GM10847 (cell line): ENCODE data around the gene NR1I2.

Source experiments
- POLR2A ChIP-seq: IDR thresholded peaks from 2 replicates; pipeline ENCODE4 v1.6.1; 2011; ENCODE audit not compliant: insufficient read length; ENCODE audit errors: extremely low read depth

The NR1I2 gene

GRCh38 chr3:119831941-119832371, 50.1 kb downstream of the NR1I2 start:
- no peak for TF ChIP-seq POLR2A

DNA sequence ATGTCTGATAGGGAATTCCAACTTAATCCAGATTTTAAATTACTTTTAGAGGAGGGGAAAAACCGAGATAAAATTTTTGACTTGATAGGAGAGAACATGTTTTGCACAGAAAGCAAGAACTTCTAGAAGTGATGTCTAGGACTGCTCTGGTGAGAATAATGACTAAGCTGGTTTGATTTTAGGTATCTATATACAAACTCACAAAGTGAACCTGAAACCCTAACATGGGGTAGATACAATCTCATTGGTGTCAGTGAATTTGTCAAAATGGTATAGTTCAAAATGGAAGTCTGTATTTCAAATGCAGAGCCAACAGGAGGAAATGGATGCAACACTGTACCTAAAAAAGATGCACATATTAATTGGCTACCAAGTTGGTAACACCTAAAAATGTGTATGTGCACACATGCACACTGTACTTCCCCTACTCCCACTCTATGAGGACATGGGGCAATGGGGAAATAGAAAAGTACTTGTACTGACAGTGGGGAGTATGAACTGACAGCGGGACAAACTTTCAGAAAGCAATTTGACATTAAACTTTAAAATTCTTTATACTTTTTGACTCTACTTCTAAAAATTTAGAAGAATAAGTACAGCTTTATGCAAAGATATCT, 53.0 kb downstream of the NR1I2 start:
- no peak for TF ChIP-seq POLR2A

DNA sequence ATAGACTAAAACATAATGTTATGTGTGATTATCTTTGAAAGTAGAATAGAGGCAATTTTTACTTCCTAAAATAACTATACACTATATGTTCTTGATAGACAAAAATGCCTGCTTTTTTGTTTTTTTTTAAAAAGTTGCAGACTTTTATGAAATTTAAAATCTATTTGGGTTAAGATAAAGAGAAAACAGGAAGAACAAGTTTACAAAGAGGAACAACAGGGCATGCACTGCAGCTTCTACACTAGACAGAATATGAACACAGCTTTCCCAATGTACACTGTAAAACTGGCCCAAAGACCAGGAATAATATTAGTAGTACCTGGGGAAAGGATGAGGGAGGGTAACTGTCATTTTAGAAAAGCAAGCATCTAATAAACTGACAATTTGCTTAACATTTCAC, 53.7 kb downstream of the NR1I2 start:
- no peak for TF ChIP-seq POLR2A

GRCh38 chr3:119841808-119842471, 60.0 kb downstream of the NR1I2 start:
- TF ChIP-seq POLR2A, result no peak

DNA sequence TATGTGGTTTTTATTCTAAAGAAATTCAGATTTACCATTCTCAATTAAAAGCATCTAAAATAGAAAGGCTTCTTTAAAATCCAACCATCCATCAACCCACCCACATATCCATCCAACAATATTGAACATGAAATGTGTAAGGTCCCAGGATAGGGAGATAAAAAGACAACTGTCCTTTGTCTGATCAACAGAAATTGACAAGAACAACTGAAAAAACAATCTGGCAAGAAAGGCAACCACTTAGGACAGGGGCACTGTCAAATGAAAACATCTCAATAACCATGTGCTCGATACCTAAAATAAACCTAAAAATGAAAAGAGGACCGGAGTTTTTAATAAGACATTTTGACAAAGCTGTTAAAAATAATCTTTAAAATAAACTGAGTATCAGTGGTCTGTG, 67.2 kb downstream of the NR1I2 start:
- no peak for TF ChIP-seq POLR2A

GRCh38 chr3:119856695-119857094, 74.8 kb downstream of the NR1I2 start:
- TF ChIP-seq POLR2A, result no peak

DNA sequence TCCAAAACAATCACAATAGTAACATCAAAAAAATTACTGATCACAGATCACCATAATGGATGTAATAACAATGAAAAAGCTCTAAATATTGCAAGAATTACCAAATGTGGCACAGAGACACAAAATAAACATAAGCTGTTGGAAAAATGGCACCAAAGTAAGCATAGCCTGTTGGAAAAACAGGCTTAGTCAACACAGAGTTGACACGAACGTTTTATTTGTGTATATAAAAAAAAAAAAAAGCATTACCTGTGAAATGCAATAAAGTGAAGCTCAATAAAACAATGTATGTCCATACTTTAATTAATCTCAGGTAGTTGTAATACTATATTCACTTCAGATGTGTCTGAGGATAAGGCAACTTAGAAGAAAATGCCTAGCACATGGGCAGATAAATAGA, 77.1 kb downstream of the NR1I2 start:
- no peak for TF ChIP-seq POLR2A

DNA sequence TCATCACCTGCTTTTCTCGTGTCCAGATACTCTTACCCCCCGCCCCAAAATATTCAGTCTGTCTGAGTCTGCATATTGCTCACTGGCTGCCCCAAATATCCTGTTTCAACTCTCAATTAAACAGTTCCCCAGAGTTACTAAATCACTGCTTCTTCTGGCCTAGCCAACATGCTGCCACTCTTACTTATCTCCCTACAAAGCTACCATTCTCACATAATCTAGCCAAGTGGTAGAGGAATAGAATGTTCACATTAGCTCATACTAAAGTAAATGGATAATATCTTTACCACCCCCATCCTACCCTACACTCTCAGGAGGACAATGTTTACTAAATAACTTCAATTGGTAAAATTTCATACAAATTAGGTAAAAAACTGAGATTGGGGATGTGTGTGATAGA, 77.8 kb downstream of the NR1I2 start:
- TF ChIP-seq POLR2A, result no peak

- no peak for TF ChIP-seq POLR2A
These were observed 79.8 kb downstream of the NR1I2 start for GRCh38 chr3:119861681-119862080.

GRCh38 chr3:119862616-119863015, 80.7 kb downstream of the NR1I2 start:
- TF ChIP-seq POLR2A, result no peak

- TF ChIP-seq POLR2A, result no peak
These were observed 82.6 kb downstream of the NR1I2 start for GRCh38 chr3:119864476-119864875.
